ENCODE measurements around the gene ANP32A. TPM values are rescaled to one million over a fixed set of nuclear protein-coding genes. Genes with fewer than 3 reads are reported as not detected.

Gene ANP32A
- total and polyA plus RNA-seq, 9 of the 15 experiments (the other 6 are each of a cell fraction or from before 2014, with no cell fraction given): 13.2 to 656 (median 210) TPM

GRCh38 chr15:68743256-68743655 is 77.4 kb downstream of the ANP32A start:
- H3K9me1 ChIP-seq (ENCODE audit: control insufficient read depth, insufficient read depth, low read length): no peaks in the 10 kb centered on the region
- peaks cover 2 to 10% of the 10 kb centered on the region in 2 experiments; a peak in 3 of 5 replicates for H3K27me3 ChIP-seq (ENCODE audit: control insufficient read depth in 2 of 2, insufficient read depth in 2 of 2, low read length in 2 of 2)
- no peak overlapping the region for H3K4me3 ChIP-seq
- intact Hi-C loops (cut with micrococcal nuclease) (no loop called here), in situ Hi-C loops (cut with MboI) (no loop called here)
- no peaks in the 10 kb centered on the region for H3K4me1 ChIP-seq (replicated peaks in 1 of 2; ENCODE audit: control insufficient read depth in 2 of 2, insufficient read depth in 2 of 2, low read length in 2 of 2)
- H3K9ac ChIP-seq (ENCODE audit: insufficient read depth in 1 of 2, low read depth in 2 of 2, low read length in 2 of 2): no peak overlapping the region
- H3K9me3 ChIP-seq (replicated peaks; ENCODE audit: control insufficient read depth, insufficient read depth, low read depth, low read length): no peaks in the 10 kb centered on the region
- ATAC-seq (no peak), FAIRE-seq (no peak), DNase-seq (ENCODE audit: extremely low read depth in 1 of 4, low spot score in 3 of 4) (no peak)
- BruUV-seq (replicated peaks): no TSS peak
- 2% methylated on average over 3 of the region's 3 CpGs for WGBS (ENCODE audit: insufficient coverage, low coverage, missing lambda C conversion rate)
- ChIA-PET POLR2A (no interaction called here), CTCF (ENCODE audit: low intra/inter-chr PET ratio) (no interaction called here)
- no peak overlapping the region for H3K27ac ChIP-seq (ENCODE audit: extremely low read depth, low read depth, low read length)
- no peaks in the 10 kb centered on the region for H3K36me3 ChIP-seq (ENCODE audit: control insufficient read depth, insufficient read depth, low read length)
- TF ChIP-seq RBM34 (IDR thresholded peaks at IDR 0.05; ENCODE audit: borderline replicate concordance, insufficient read depth, low read length) (no peak), TAF9B (IDR thresholded peaks at IDR 0.05; ENCODE audit: partially characterized antibody) (no peak)
- no peak overlapping the region for H3K4me2 ChIP-seq (ENCODE audit: insufficient read depth, low read length)
- H4K20me1 ChIP-seq (replicated peaks; ENCODE audit: control insufficient read depth, insufficient read depth, low read length): no peaks in the 10 kb centered on the region
- no peaks in the 10 kb centered on the region for H3K79me2 ChIP-seq (ENCODE audit: control insufficient read depth, insufficient read depth, low read length)
- no peak overlapping the region for H2AFZ ChIP-seq (ENCODE audit: low read depth, low read length)

GRCh38 chr15:68739390-68740080 is 81.2 kb downstream of the ANP32A start:
- no peak overlapping the region for H2AFZ ChIP-seq (ENCODE audit: low read depth, low read length)
- no peak overlapping the region for H3K4me3 ChIP-seq
- ChIA-PET CTCF (ENCODE audit: low intra/inter-chr PET ratio) (no interaction called here), POLR2A (interaction anchor here (0.6 kb wide), 2 partner anchors 259 to 456 kb away, joined by 3 read pairs; no protein-coding TSS in a partner anchor)
- no peaks in the 10 kb centered on the region for H3K36me3 ChIP-seq (ENCODE audit: control insufficient read depth, insufficient read depth, low read length)
- no peaks in the 10 kb centered on the region for H3K9me3 ChIP-seq (replicated peaks; ENCODE audit: control insufficient read depth, insufficient read depth, low read depth, low read length)
- FAIRE-seq: no peak
- H3K4me2 ChIP-seq (ENCODE audit: insufficient read depth, low read length): no peak overlapping the region
- ATAC-seq: no peak
- in situ Hi-C loops (cut with MboI) (no loop called here), intact Hi-C loops (cut with micrococcal nuclease) (loop anchor here (10.0 kb wide), 1 partner anchor 185 kb away; no protein-coding TSS in a partner anchor)
- H3K27me3 ChIP-seq (ENCODE audit: control insufficient read depth in 2 of 2, insufficient read depth in 2 of 2, low read length in 2 of 2): peaks cover 2 to 10% of the 10 kb centered on the region in 2 experiments; a peak in 3 of 5 replicates
- H3K9ac ChIP-seq (ENCODE audit: insufficient read depth in 1 of 2, low read depth in 2 of 2, low read length in 2 of 2): no peak overlapping the region
- no peak for DNase-seq (ENCODE audit: extremely low read depth in 1 of 4, low spot score in 3 of 4)
- H3K27ac ChIP-seq (ENCODE audit: extremely low read depth, low read depth, low read length): no peak overlapping the region
- H3K79me2 ChIP-seq (ENCODE audit: control insufficient read depth, insufficient read depth, low read length): no peaks in the 10 kb centered on the region
- no peaks in the 10 kb centered on the region for H3K9me1 ChIP-seq (ENCODE audit: control insufficient read depth, insufficient read depth, low read length)
- no peaks in the 10 kb centered on the region for H4K20me1 ChIP-seq (replicated peaks; ENCODE audit: control insufficient read depth, insufficient read depth, low read length)
- peaks cover 0 to 3% of the 10 kb centered on the region in 2 experiments; a peak in 1 of 5 replicates for H3K4me1 ChIP-seq (replicated peaks in 1 of 2; ENCODE audit: control insufficient read depth in 2 of 2, insufficient read depth in 2 of 2, low read length in 2 of 2)
- TF ChIP-seq EP400 (IDR thresholded peaks at IDR 0.05) (no peak), NFIC (IDR thresholded peaks at IDR 0.05) (peak; percentile 43)
- no TSS peak for BruUV-seq (replicated peaks)
- WGBS (ENCODE audit: insufficient coverage, low coverage, missing lambda C conversion rate): 0% methylated on average over 6 of the region's 6 CpGs

All from K562 (cell line).